Ishikawa (cell line): ENCODE measurements around the gene FBXW11.

ENCODE experiments used
- CREB1 ChIP-seq: IDR thresholded peaks from 2 replicates; pipeline ENCODE4 v1.6.1; 2012; ENCODE audit warnings: low read depth
- EP300 ChIP-seq: IDR thresholded peaks from 2 replicates; pipeline ENCODE4 v1.6.1; 2012; ENCODE audit warnings: borderline replicate concordance
- NFIC ChIP-seq: IDR thresholded peaks from 2 replicates; pipeline ENCODE4 v1.6.1; 2012
- RAD21 ChIP-seq: IDR thresholded peaks from 2 replicates; pipeline ENCODE4 v1.6.1; 2012; ENCODE audit warnings: low read depth
- REST ChIP-seq: IDR thresholded peaks from 2 replicates; pipeline ENCODE4 v1.6.1; 2012; ENCODE audit warnings: low read depth, mild to moderate bottlenecking
- TAF1 ChIP-seq: IDR thresholded peaks from 2 replicates; pipeline ENCODE4 v1.6.1; 2012; ENCODE audit warnings: low read depth, mild to moderate bottlenecking
- YY1 ChIP-seq: IDR thresholded peaks from 2 replicates; pipeline ENCODE4 v1.6.1; 2012; ENCODE audit warnings: low read depth
- TF ChIP-seq, protein P1 (sequence below): IDR thresholded peaks from 2 replicates; pipeline ENCODE4 v1.6.1; 2012
- TF ChIP-seq, protein P2 (sequence below): IDR thresholded peaks from 2 replicates; pipeline ENCODE4 v1.6.1; 2012

GRCh38 chr5:172038167-172038566 is 31.7 kb upstream of the FBXW11 start:
- TF ChIP-seq, protein P1, sequence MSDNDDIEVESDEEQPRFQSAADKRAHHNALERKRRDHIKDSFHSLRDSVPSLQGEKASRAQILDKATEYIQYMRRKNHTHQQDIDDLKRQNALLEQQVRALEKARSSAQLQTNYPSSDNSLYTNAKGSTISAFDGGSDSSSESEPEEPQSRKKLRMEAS = no peak
- TF ChIP-seq CREB1 = no peak
- no peak for TF ChIP-seq EP300
- TF ChIP-seq REST = no peak
- no peak for TF ChIP-seq NFIC
- no peak for TF ChIP-seq YY1
- TF ChIP-seq RAD21 = no peak
- no peak for TF ChIP-seq TAF1
- TF ChIP-seq, protein P2, sequence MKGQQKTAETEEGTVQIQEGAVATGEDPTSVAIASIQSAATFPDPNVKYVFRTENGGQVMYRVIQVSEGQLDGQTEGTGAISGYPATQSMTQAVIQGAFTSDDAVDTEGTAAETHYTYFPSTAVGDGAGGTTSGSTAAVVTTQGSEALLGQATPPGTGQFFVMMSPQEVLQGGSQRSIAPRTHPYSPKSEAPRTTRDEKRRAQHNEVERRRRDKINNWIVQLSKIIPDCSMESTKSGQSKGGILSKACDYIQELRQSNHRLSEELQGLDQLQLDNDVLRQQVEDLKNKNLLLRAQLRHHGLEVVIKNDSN = no peak
